ENCODE data around the gene AMMECR1.

GRCh38 chrX:110302975-110303374 lies 14.9 kb downstream of the AMMECR1 start:
- TF ChIP-seq CTCF (IDR thresholded peaks at IDR 0.05) (no peak), EP300 (IDR thresholded peaks at IDR 0.05) (no peak)
